IMR-90 (cell line): ENCODE measurements around the gene DIAPH2. TPM values are rescaled to one million over a fixed set of nuclear protein-coding genes. Genes with fewer than 3 reads are reported as not detected.

ENCODE experiments used
- ATAC-seq: fragments of 200-7000 bp; cut with Tn5 transposase; 2 replicates; pipeline ENCODE4 v1.9.1; 2020; ENCODE audit warnings: low read depth, mild to moderate bottlenecking, moderate library complexity
- BruUV-seq: library from RNA; stranded (reverse); fragments of 400-500 nt; replicated peaks from 2 replicates; lab custom pipeline; 2021; lab: Mats Ljungman, UMichigan
- CTCF ChIA-PET: fragments of 300-600 bp; formaldehyde crosslinking; extraction: SDS; loops from one replicate; lab custom pipeline; 2021; ENCODE audit warnings: antibody characterized with exemption; lab: Yijun Ruan, JAX
- POLR2A ChIA-PET: fragments of 300-600 bp; sonication (Branson Sonifier 250); formaldehyde crosslinking; loops from one replicate; lab custom pipeline; 2022; ENCODE audit warnings: antibody characterized with exemption; ENCODE audit not compliant: unreplicated experiment; lab: Charles Lee
- DNase-seq: peaks from one replicate; pipeline ENCODE4 v3.0.0; 2013
- H2AFZ ChIP-seq: replicated peaks from 2 replicates; pipeline ENCODE3; 2013; ENCODE audit warnings: low read length, mild to moderate bottlenecking; ENCODE audit not compliant: poor library complexity
- H2AK5ac ChIP-seq: 2 replicates; pipeline ENCODE4 v1.6.1; 2013; ENCODE audit warnings: low read depth, low read length, inconsistent platforms
- H2AK9ac ChIP-seq: replicated peaks from 2 replicates; pipeline ENCODE3; 2013; ENCODE audit warnings: mild to moderate bottlenecking, low read depth, low read length, moderate library complexity; ENCODE audit not compliant: poor library complexity
- H2BK120ac ChIP-seq: 2 replicates; pipeline ENCODE4 v1.6.1; 2013; ENCODE audit warnings: low read depth, low read length, inconsistent platforms
- H2BK15ac ChIP-seq: 3 replicates; pipeline ENCODE4 v1.6.1; 2013; ENCODE audit warnings: low read depth, low read length, inconsistent platforms
- H2BK20ac ChIP-seq: 2 replicates; pipeline ENCODE4 v1.6.1; 2013; ENCODE audit warnings: low read depth, mild to moderate bottlenecking, inconsistent platforms, low read length, moderate library complexity
- H2BK5ac ChIP-seq: 2 replicates; pipeline ENCODE4 v1.6.1; 2013; ENCODE audit warnings: mild to moderate bottlenecking, low read depth, low read length, inconsistent platforms; ENCODE audit not compliant: poor library complexity, severe bottlenecking
- H3K14ac ChIP-seq: replicated peaks from 2 replicates; pipeline ENCODE4 v1.6.1; 2013; ENCODE audit warnings: low read depth, low read length, inconsistent platforms
- H3K18ac ChIP-seq: 2 replicates; pipeline ENCODE4 v1.6.1; 2013; ENCODE audit warnings: low read depth, low read length, control low read depth
- H3K23ac ChIP-seq: 2 replicates; pipeline ENCODE4 v1.6.1; 2013; ENCODE audit warnings: low read depth, low read length, inconsistent platforms
- H3K27ac ChIP-seq: 2 replicates; pipeline ENCODE4 v1.5.1; 2013; ENCODE audit warnings: mild to moderate bottlenecking, control low read depth, low read length; ENCODE audit not compliant: insufficient read depth
- H3K27me3 ChIP-seq: 2 replicates; pipeline ENCODE4 v1.6.1; 2013; ENCODE audit warnings: low read length; ENCODE audit not compliant: control insufficient read depth, insufficient read depth
- H3K36me3 ChIP-seq: 2 replicates; pipeline ENCODE4 v1.6.1; 2013; ENCODE audit warnings: low read length, mixed read lengths; ENCODE audit not compliant: control insufficient read depth, insufficient read depth
- H3K4ac ChIP-seq: 2 replicates; pipeline ENCODE4 v1.6.1; 2013; ENCODE audit warnings: low read depth, low read length, inconsistent platforms
- H3K4me1 ChIP-seq: 2 replicates; pipeline ENCODE4 v1.6.1; 2013; ENCODE audit warnings: low read length, mixed read lengths; ENCODE audit not compliant: control insufficient read depth, insufficient read depth
- H3K4me2 ChIP-seq: 2 replicates; pipeline ENCODE4 v1.6.1; 2013; ENCODE audit warnings: low read depth, mild to moderate bottlenecking, control low read depth, low read length, moderate library complexity
- H3K4me3 ChIP-seq: 2 replicates; pipeline ENCODE4 v1.5.1; 2013; ENCODE audit warnings: low read depth, mild to moderate bottlenecking, control low read depth, low read length, moderate library complexity; ENCODE audit not compliant: insufficient read depth
- H3K56ac ChIP-seq: 2 replicates; pipeline ENCODE4 v1.6.1; 2013; ENCODE audit warnings: low read length, inconsistent platforms; ENCODE audit not compliant: insufficient read depth; ENCODE audit errors: extremely low read depth
- H3K79me1 ChIP-seq, 2 experiments: 2 replicates each; pipeline ENCODE4 v1.6.1; 2013; ENCODE audit warnings: low read length in 2 of 2, inconsistent platforms in 1 of 2, low read depth in 1 of 2
- H3K9ac ChIP-seq: 2 replicates; pipeline ENCODE4 v1.6.1; 2013; ENCODE audit warnings: low read depth, low read length, control low read depth
- H3K9me1 ChIP-seq: 2 replicates; pipeline ENCODE4 v1.6.1; 2013; ENCODE audit warnings: low read length, inconsistent platforms; ENCODE audit not compliant: insufficient read depth
- H3K9me3 ChIP-seq: 2 replicates; pipeline ENCODE4 v1.6.1; 2013; ENCODE audit warnings: low read length; ENCODE audit not compliant: control insufficient read depth, insufficient read depth
- H4K20me1 ChIP-seq: 2 replicates; pipeline ENCODE4 v1.6.1; 2013; ENCODE audit warnings: low read length, inconsistent platforms; ENCODE audit not compliant: insufficient read depth
- H4K5ac ChIP-seq: 2 replicates; pipeline ENCODE4 v1.6.1; 2013; ENCODE audit warnings: mild to moderate bottlenecking, low read depth, low read length, control low read depth
- H4K8ac ChIP-seq, 2 experiments: 2 replicates each; pipeline ENCODE4 v1.6.1; 2013; ENCODE audit warnings: low read depth in 2 of 2, low read length in 2 of 2, control low read depth in 1 of 2, inconsistent platforms in 1 of 2
- H4K91ac ChIP-seq: 2 replicates; pipeline ENCODE4 v1.6.1; 2013; ENCODE audit warnings: low read depth, low read length, inconsistent platforms; ENCODE audit not compliant: insufficient read depth
- BHLHE40 ChIP-seq: fragments of 150-350 bp; IDR thresholded peaks from 2 replicates; pipeline ENCODE4 v1.6.1; 2016; ENCODE audit warnings: mild to moderate bottlenecking, low read depth, low read length
- CEBPB ChIP-seq: IDR thresholded peaks from 2 replicates; pipeline ENCODE4 v1.6.1; 2012; ENCODE audit warnings: low read depth, low read length, improper control_type of control experiment
- CHD1 ChIP-seq: IDR thresholded peaks from 2 replicates; pipeline ENCODE4 v1.6.1; 2012; ENCODE audit warnings: low read depth, low read length, improper control_type of control experiment
- CTCF ChIP-seq: conservative IDR thresholded peaks from 2 replicates; pipeline ENCODE4 v1.5.1; 2012; ENCODE audit warnings: mild to moderate bottlenecking, low read depth, low read length, improper control_type of control experiment
- FOS ChIP-seq: fragments of 150-350 bp; IDR thresholded peaks from 2 replicates; pipeline ENCODE4 v1.6.1; 2016; ENCODE audit warnings: low read depth, low read length
- MAFK ChIP-seq: IDR thresholded peaks from 2 replicates; pipeline ENCODE4 v1.6.1; 2012; ENCODE audit warnings: low read depth, low read length, improper control_type of control experiment
- MAZ ChIP-seq: IDR thresholded peaks from 2 replicates; pipeline ENCODE4 v1.6.1; 2012; ENCODE audit warnings: low read depth, mild to moderate bottlenecking, low read length, improper control_type of control experiment, moderate library complexity, borderline replicate concordance
- MXI1 ChIP-seq: IDR thresholded peaks from 2 replicates; pipeline ENCODE4 v1.6.1; 2012; ENCODE audit warnings: low read depth, mild to moderate bottlenecking, low read length, moderate library complexity, borderline replicate concordance
- NFE2L2 ChIP-seq: fragments of 150-350 bp; IDR thresholded peaks from 2 replicates; pipeline ENCODE4 v1.6.1; 2016; ENCODE audit warnings: low read depth, mild to moderate bottlenecking, low read length
- POLR2A ChIP-seq: IDR thresholded peaks from 2 replicates; pipeline ENCODE4 v1.6.1; 2012; ENCODE audit warnings: mild to moderate bottlenecking, low read depth, low read length
- RAD21 ChIP-seq: IDR thresholded peaks from 2 replicates; pipeline ENCODE4 v1.6.1; 2012; ENCODE audit warnings: low read length, improper control_type of control experiment
- RCOR1 ChIP-seq: IDR thresholded peaks from 2 replicates; pipeline ENCODE4 v1.6.1; 2012; ENCODE audit warnings: mild to moderate bottlenecking, low read length, improper control_type of control experiment; ENCODE audit not compliant: insufficient replicate concordance
- RFX5 ChIP-seq: IDR thresholded peaks from 2 replicates; pipeline ENCODE4 v1.8.0; 2012; ENCODE audit warnings: low read depth, mild to moderate bottlenecking, low read length, moderate library complexity
- SMC3 ChIP-seq: fragments of 150-350 bp; IDR thresholded peaks from 2 replicates; pipeline ENCODE4 v1.6.1; 2016; ENCODE audit warnings: low read depth, mild to moderate bottlenecking, antibody characterized with exemption, low read length, moderate library complexity
- USF2 ChIP-seq: fragments of 150-350 bp; IDR thresholded peaks from 2 replicates; pipeline ENCODE4 v1.6.1; 2017; ENCODE audit warnings: mild to moderate bottlenecking, antibody characterized with exemption, low read length, low read depth
- dilution Hi-C: fragments of 300-500 bp; cut with HindIII; formaldehyde crosslinking; loops from one replicate; pipeline ENCODE4 v1.14.3; 2018; ENCODE audit warnings: low sequenced_read_pairs; ENCODE audit not compliant: unreplicated experiment
- in situ Hi-C: fragments of 300-500 bp; cut with MboI; formaldehyde crosslinking; loops from 3 replicates; pipeline ENCODE4 v1.14.3; 2019; ENCODE audit warnings: low sequenced_read_pairs, inconsistent platforms, mixed read lengths
- intact Hi-C: fragments of 100-400 bp; cut with micrococcal nuclease; formaldehyde crosslinking; loops from 2 replicates; pipeline ENCODE4 v1.10.0; 2022
- polyA plus RNA-seq, 3 experiments: library from polyadenylated mRNA; depleted of rRNA; stranded (reverse); fragments of >200 nt; gene quantifications; 2 replicates each; pipeline ENCODE4 v1.2.3, GENCODE V29; 2012; ENCODE audit warnings: low replicate concordance in 1 of 3
- total RNA-seq: library from RNA; depleted of rRNA; stranded (reverse); fragments of >200 nt; gene quantifications from 2 replicates; pipeline ENCODE4 v1.2.3, GENCODE V29; 2012
- TF ChIP-seq, protein P1 (sequence below): fragments of 150-350 bp; IDR thresholded peaks from 2 replicates; pipeline ENCODE4 v1.6.1; 2016; ENCODE audit warnings: low read depth, mild to moderate bottlenecking, low read length, moderate library complexity, borderline replicate concordance

The DIAPH2 gene
- total and polyA plus RNA-seq, 2 of the 4 experiments (the other 2 are of a cell fraction): 3.6 to 19.9 TPM

DNA sequence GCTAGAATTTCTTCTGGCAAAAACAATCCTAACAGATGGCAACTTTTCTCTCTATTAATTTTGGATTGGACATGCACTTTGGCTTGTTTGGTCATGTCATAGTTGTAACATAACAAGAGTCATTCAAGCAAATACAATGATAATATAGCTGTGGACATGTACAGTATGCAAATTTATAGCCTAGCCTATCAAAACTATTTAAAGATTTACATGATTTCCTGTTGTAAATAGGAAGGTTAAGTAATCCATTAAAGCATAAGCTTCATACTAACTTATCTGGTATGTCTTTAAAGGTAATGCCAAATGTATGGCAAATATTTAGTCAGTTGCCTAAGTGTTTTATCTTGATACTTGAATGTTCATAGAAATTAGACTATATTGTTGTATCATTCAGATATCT lies 244.4 kb downstream of the DIAPH2 start:
- H3K4me1 ChIP-seq: no peaks in the 10 kb centered on the region
- ATAC-seq: no peak
- TF ChIP-seq SMC3 (no peak), RCOR1 (no peak), MAFK (no peak), CHD1 (no peak), BHLHE40 (no peak), MXI1 (no peak), RAD21 (no peak), USF2 (no peak), FOS (no peak), NFE2L2 (no peak), RFX5 (no peak), CEBPB (no peak), CTCF (no peak), MAZ (no peak), POLR2A (no peak)
- TF ChIP-seq, protein P1, sequence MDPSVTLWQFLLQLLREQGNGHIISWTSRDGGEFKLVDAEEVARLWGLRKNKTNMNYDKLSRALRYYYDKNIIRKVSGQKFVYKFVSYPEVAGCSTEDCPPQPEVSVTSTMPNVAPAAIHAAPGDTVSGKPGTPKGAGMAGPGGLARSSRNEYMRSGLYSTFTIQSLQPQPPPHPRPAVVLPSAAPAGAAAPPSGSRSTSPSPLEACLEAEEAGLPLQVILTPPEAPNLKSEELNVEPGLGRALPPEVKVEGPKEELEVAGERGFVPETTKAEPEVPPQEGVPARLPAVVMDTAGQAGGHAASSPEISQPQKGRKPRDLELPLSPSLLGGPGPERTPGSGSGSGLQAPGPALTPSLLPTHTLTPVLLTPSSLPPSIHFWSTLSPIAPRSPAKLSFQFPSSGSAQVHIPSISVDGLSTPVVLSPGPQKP: no peak
- no peak overlapping the region for H2BK5ac ChIP-seq
- H3K56ac ChIP-seq: no peak overlapping the region
- H3K23ac ChIP-seq: no peak overlapping the region
- H4K20me1 ChIP-seq: no peaks in the 10 kb centered on the region
- H2BK15ac ChIP-seq: no peak overlapping the region
- no peak overlapping the region for H4K8ac ChIP-seq
- no peak overlapping the region for H4K91ac ChIP-seq
- dilution Hi-C loops: no loop called here
- intact Hi-C loops: no loop called here
- no peak overlapping the region for H2AFZ ChIP-seq
- H2BK20ac ChIP-seq: no peak overlapping the region
- H2BK120ac ChIP-seq: no peak overlapping the region
- no peak overlapping the region for H4K5ac ChIP-seq
- H3K36me3 ChIP-seq: no peaks in the 10 kb centered on the region
- no peak overlapping the region for H3K4ac ChIP-seq
- in situ Hi-C loops: no loop called here
- no peak overlapping the region for H3K4me3 ChIP-seq
- ChIA-PET CTCF (no interaction called here), POLR2A (no interaction called here)
- no TSS peak for BruUV-seq
- no peak overlapping the region for H3K18ac ChIP-seq
- no peak overlapping the region for H2AK5ac ChIP-seq
- H3K4me2 ChIP-seq: no peak overlapping the region
- H3K9ac ChIP-seq: no peak overlapping the region
- no peaks in the 10 kb centered on the region for H3K27me3 ChIP-seq
- H3K79me1 ChIP-seq: no peaks in the 10 kb centered on the region
- H3K9me1 ChIP-seq: no peaks in the 10 kb centered on the region
- no peak overlapping the region for H3K27ac ChIP-seq
- no peak overlapping the region for H3K14ac ChIP-seq
- H2AK9ac ChIP-seq: no peak overlapping the region
- no peak for DNase-seq
- no peaks in the 10 kb centered on the region for H3K9me3 ChIP-seq
